GM12878 (cell line): Measurements from ENCODE around the gene ADGRA3.

Experiments used
- POLR2A ChIP-seq: IDR thresholded peaks from 2 replicates; pipeline ENCODE4 v1.6.1; 2011; ENCODE audit warnings: low read depth, mild to moderate bottlenecking, low read length
- SP1 ChIP-seq: IDR thresholded peaks from one replicate; pipeline ENCODE4 v1.6.1; 2011; ENCODE audit warnings: low read depth, low read length
- TF ChIP-seq, protein P1 (sequence below): IDR thresholded peaks from 2 replicates; pipeline ENCODE4 v1.6.1; 2011; ENCODE audit warnings: mild to moderate bottlenecking, low read depth, low read length, moderate library complexity; ENCODE audit not compliant: insufficient replicate concordance
- TF ChIP-seq, protein P2 (sequence below), 3 experiments: IDR thresholded peaks in 2 of 3; conservative IDR thresholded peaks in 1 of 3; 2 replicates each; pipeline ENCODE4 v1.5.1; 2011; ENCODE audit warnings: low read depth in 3 of 3, low read length in 3 of 3, mild to moderate bottlenecking in 3 of 3, control low read depth in 2 of 3, moderate library complexity in 2 of 3, inconsistent platforms in 1 of 3, mixed read lengths in 1 of 3; ENCODE audit not compliant: control insufficient read depth in 2 of 3, insufficient read depth in 1 of 3; ENCODE audit errors: extremely low read depth in 1 of 3
- TF ChIP-seq, protein P3 (sequence below): IDR thresholded peaks from 2 replicates; pipeline ENCODE4 v1.6.1; 2011; ENCODE audit warnings: low read depth, low read length, improper control_type of control experiment, borderline replicate concordance

DNA sequence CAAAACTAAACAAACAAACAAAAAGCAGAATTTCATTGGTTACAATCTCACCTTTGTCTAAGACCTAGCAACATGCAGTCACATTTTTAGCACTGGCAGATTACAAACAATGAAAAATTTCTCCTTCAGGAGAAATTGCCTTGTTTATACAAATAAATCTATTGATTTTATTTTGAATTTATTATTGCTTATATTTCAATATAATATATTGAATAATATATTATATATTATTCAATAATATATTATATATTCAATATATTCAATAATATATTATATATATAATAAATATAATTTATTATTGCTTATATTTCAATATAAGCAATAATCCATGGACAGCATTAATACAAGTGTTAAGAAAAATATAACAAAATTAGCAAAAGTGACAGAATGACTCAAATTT is 131.7 kb downstream of the ADGRA3 start:
- TF ChIP-seq, protein P1, sequence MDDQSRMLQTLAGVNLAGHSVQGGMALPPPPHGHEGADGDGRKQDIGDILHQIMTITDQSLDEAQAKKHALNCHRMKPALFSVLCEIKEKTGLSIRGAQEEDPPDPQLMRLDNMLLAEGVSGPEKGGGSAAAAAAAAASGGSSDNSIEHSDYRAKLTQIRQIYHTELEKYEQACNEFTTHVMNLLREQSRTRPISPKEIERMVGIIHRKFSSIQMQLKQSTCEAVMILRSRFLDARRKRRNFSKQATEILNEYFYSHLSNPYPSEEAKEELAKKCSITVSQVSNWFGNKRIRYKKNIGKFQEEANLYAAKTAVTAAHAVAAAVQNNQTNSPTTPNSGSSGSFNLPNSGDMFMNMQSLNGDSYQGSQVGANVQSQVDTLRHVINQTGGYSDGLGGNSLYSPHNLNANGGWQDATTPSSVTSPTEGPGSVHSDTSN, result no peak
- no peak for TF ChIP-seq POLR2A
- TF ChIP-seq SP1, result no peak
- TF ChIP-seq, protein P2, sequence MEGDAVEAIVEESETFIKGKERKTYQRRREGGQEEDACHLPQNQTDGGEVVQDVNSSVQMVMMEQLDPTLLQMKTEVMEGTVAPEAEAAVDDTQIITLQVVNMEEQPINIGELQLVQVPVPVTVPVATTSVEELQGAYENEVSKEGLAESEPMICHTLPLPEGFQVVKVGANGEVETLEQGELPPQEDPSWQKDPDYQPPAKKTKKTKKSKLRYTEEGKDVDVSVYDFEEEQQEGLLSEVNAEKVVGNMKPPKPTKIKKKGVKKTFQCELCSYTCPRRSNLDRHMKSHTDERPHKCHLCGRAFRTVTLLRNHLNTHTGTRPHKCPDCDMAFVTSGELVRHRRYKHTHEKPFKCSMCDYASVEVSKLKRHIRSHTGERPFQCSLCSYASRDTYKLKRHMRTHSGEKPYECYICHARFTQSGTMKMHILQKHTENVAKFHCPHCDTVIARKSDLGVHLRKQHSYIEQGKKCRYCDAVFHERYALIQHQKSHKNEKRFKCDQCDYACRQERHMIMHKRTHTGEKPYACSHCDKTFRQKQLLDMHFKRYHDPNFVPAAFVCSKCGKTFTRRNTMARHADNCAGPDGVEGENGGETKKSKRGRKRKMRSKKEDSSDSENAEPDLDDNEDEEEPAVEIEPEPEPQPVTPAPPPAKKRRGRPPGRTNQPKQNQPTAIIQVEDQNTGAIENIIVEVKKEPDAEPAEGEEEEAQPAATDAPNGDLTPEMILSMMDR (IDR thresholded peaks at IDR 0.05 in 2 of 3, conservative IDR thresholded peaks at IDR 0.05 in 1 of 3; ENCODE audit: control insufficient read depth in 2 of 3, extremely low read depth in 1 of 3, insufficient read depth in 1 of 3, low read depth in 3 of 3, low read length in 3 of 3), result no peak
- TF ChIP-seq, protein P3, sequence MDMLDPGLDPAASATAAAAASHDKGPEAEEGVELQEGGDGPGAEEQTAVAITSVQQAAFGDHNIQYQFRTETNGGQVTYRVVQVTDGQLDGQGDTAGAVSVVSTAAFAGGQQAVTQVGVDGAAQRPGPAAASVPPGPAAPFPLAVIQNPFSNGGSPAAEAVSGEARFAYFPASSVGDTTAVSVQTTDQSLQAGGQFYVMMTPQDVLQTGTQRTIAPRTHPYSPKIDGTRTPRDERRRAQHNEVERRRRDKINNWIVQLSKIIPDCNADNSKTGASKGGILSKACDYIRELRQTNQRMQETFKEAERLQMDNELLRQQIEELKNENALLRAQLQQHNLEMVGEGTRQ, result no peak
